K562 (cell line): Measurements from ENCODE around the gene SFMBT2. TPM values are rescaled to one million over a fixed set of nuclear protein-coding genes. Genes with fewer than 3 reads are reported as not detected.

Experiments
- ATAC-seq: fragments of 200-7000 bp; cut with Tn5 transposase; 3 replicates; pipeline ENCODE4 v1.9.1; 2020; ENCODE audit warnings: moderate library complexity
- BruUV-seq: library from RNA; stranded (reverse); fragments of 400-500 nt; replicated peaks from 2 replicates; lab custom pipeline; 2021; lab: Mats Ljungman, UMichigan
- CTCF ChIA-PET: fragments of 300-600 bp; formaldehyde crosslinking; extraction: SDS; loops from one replicate; lab custom pipeline; 2021; ENCODE audit warnings: low intra/inter-chr PET ratio; lab: Yijun Ruan, JAX
- POLR2A ChIA-PET: fragments of 300-600, 350-650 bp; sonication (Branson Sonifier 250); formaldehyde crosslinking; extraction: SDS; loops from one replicate; lab custom pipeline; 2021; ENCODE audit warnings: antibody characterized with exemption, inconsistent platforms; lab: Yijun Ruan, JAX
- DNase-seq, 4 experiments: peaks; one replicate each; pipeline versions ENCODE4 v3.0.0 to v3.0.0-alpha.2; 2011 to 2018; ENCODE audit warnings: low spot score in 3 of 4, mixed read lengths in 3 of 4; ENCODE audit errors: extremely low read depth in 1 of 4
- FAIRE-seq: peaks from 2 replicates; lab custom pipeline; 2011; peaks lifted over from hg19 to GRCh38; lab: Jason Lieb, UNC
- H2AFZ ChIP-seq: 2 replicates; pipeline ENCODE4 v1.6.0; 2011; ENCODE audit warnings: low read depth, low read length, control low read depth, inconsistent platforms
- H3K27ac ChIP-seq: fragments of 200-600 bp; 3 replicates; pipeline ENCODE4 v1.8.0; 2011; ENCODE audit warnings: low read depth, mild to moderate bottlenecking, control low read depth, inconsistent platforms, low read length, moderate library complexity, mixed read lengths; ENCODE audit errors: extremely low read depth
- H3K27me3 ChIP-seq, 2 experiments: fragments of 300-600 bp in 1 of 2; 2 replicates in 1 of 2; 3 replicates in 1 of 2; pipeline versions ENCODE4 v1.6.0 to v1.8.0; 2011; ENCODE audit warnings: inconsistent platforms in 2 of 2, low read length in 2 of 2, mild to moderate bottlenecking in 1 of 2, mixed read lengths in 1 of 2, moderate library complexity in 1 of 2; ENCODE audit not compliant: control insufficient read depth in 2 of 2, insufficient read depth in 2 of 2
- H3K36me3 ChIP-seq: fragments of 300-600 bp; 3 replicates; pipeline ENCODE4 v1.8.0; 2011; ENCODE audit warnings: mild to moderate bottlenecking, low read length, inconsistent platforms; ENCODE audit not compliant: control insufficient read depth, insufficient read depth
- H3K4me1 ChIP-seq, 2 experiments: fragments of 200-600 bp in 1 of 2; replicated peaks in 1 of 2; 2 replicates in 1 of 2; 3 replicates in 1 of 2; pipeline versions ENCODE4 v1.5.1 to v1.8.0; 2011; ENCODE audit warnings: inconsistent platforms in 2 of 2, low read length in 2 of 2, mild to moderate bottlenecking in 1 of 2, mixed read lengths in 1 of 2, moderate library complexity in 1 of 2; ENCODE audit not compliant: control insufficient read depth in 2 of 2, insufficient read depth in 2 of 2
- H3K4me2 ChIP-seq: 2 replicates; pipeline ENCODE4 v1.6.1; 2011; ENCODE audit warnings: low read length, control low read depth, inconsistent platforms, mixed read lengths; ENCODE audit not compliant: insufficient read depth
- H3K4me3 ChIP-seq: fragments of 200-600 bp; sonication (generic), shearing (Covaris generic); 2 replicates; pipeline ENCODE4 v1.5.1; 2016; ENCODE audit warnings: control low read depth, inconsistent platforms
- H3K79me2 ChIP-seq: fragments of 200-600 bp; 3 replicates; pipeline ENCODE4 v1.8.0; 2011; ENCODE audit warnings: low read length, inconsistent platforms; ENCODE audit not compliant: control insufficient read depth, insufficient read depth
- H3K9ac ChIP-seq, 2 experiments: 2 replicates each; pipeline versions ENCODE4 v1.6.0 to v1.6.1; 2011; ENCODE audit warnings: low read depth in 2 of 2, low read length in 2 of 2, control low read depth in 1 of 2, inconsistent platforms in 1 of 2, mild to moderate bottlenecking in 1 of 2, mixed read lengths in 1 of 2; ENCODE audit not compliant: insufficient read depth in 1 of 2
- H3K9me1 ChIP-seq: one replicate; pipeline ENCODE4 v1.6.0; 2011; ENCODE audit warnings: inconsistent platforms, mild to moderate bottlenecking, low read length, moderate library complexity; ENCODE audit not compliant: control insufficient read depth, insufficient read depth
- H3K9me3 ChIP-seq: replicated peaks from 2 replicates; pipeline ENCODE4 v1.5.1; 2011; ENCODE audit warnings: low read depth, low read length, inconsistent platforms; ENCODE audit not compliant: control insufficient read depth, insufficient read depth
- H4K20me1 ChIP-seq: replicated peaks from 2 replicates; pipeline ENCODE4 v1.6.1; 2011; ENCODE audit warnings: low read length, inconsistent platforms, mixed read lengths; ENCODE audit not compliant: control insufficient read depth, insufficient read depth
- BCOR ChIP-seq: fragments of 450-650 bp; IDR thresholded peaks from 2 replicates; pipeline ENCODE4 v1.6.1; 2016
- CHD2 ChIP-seq: IDR thresholded peaks from 2 replicates; pipeline ENCODE4 v1.6.1; 2011; ENCODE audit warnings: low read depth, low read length
- FOXM1 ChIP-seq, 2 experiments: fragments of 450-650 bp in 1 of 2; sonication (generic) in 1 of 2; formaldehyde crosslinking in 1 of 2; IDR thresholded peaks; 2 replicates each; pipeline versions ENCODE4 v1.6.1 to v1.9.0; 2017 to 2022; ENCODE audit warnings: low read depth in 2 of 2, mild to moderate bottlenecking in 2 of 2, missing genetic modification reagents in 1 of 2, moderate library complexity in 1 of 2
- JUN ChIP-seq, 2 experiments: sonication (generic) in 1 of 2; formaldehyde crosslinking in 1 of 2; IDR thresholded peaks; 2 replicates each; pipeline versions ENCODE4 v1.6.1 to v1.8.0; 2012 to 2022; ENCODE audit warnings: borderline replicate concordance in 2 of 2, mild to moderate bottlenecking in 2 of 2, improper control_type of control experiment in 1 of 2, low read depth in 1 of 2, low read length in 1 of 2, missing genetic modification reagents in 1 of 2
- MEIS2 ChIP-seq: fragments of 450-650 bp; IDR thresholded peaks from 2 replicates; pipeline ENCODE4 v1.6.1; 2014; ENCODE audit warnings: mild to moderate bottlenecking; ENCODE audit not compliant: partially characterized antibody
- SIN3A ChIP-seq, 2 experiments: fragments of 150-350 bp in 1 of 2; IDR thresholded peaks; 2 replicates each; pipeline ENCODE4 v1.6.1; 2011 to 2016; ENCODE audit warnings: borderline replicate concordance in 2 of 2, low read depth in 2 of 2, low read length in 2 of 2, mild to moderate bottlenecking in 2 of 2, moderate library complexity in 2 of 2; ENCODE audit not compliant: control insufficient read depth in 1 of 2
- TCF3 ChIP-seq: sonication (generic); formaldehyde crosslinking; IDR thresholded peaks from 2 replicates; pipeline ENCODE4 v1.4.0; 2020; ENCODE audit warnings: mild to moderate bottlenecking, missing genetic modification reagents
- ZBTB8A ChIP-seq: fragments of 450-650 bp; IDR thresholded peaks from 2 replicates; pipeline ENCODE4 v1.6.1; 2018; ENCODE audit warnings: mild to moderate bottlenecking, moderate library complexity; ENCODE audit not compliant: partially characterized antibody
- WGBS: fragments of 100-300 bp; shearing (Covaris generic); methylation state at CpG from one replicate; pipeline ENCODE4 v1.1.6; 2016; ENCODE audit warnings: low coverage, mixed read lengths; ENCODE audit not compliant: insufficient coverage; ENCODE audit errors: missing lambda C conversion rate; 5-methylcytosine and 5-hydroxymethylcytosine counted together
- in situ Hi-C: fragments of 300-500 bp; cut with MboI; formaldehyde crosslinking; loops from 4 replicates; pipeline ENCODE4 v1.15.0; 2018; ENCODE audit warnings: inconsistent platforms, mixed read lengths
- intact Hi-C: fragments of 100-400 bp; cut with micrococcal nuclease; formaldehyde crosslinking; loops from 2 replicates; pipeline ENCODE4 v1.14.2; 2022
- polyA plus RNA-seq, 8 experiments: library from polyadenylated mRNA; depleted of rRNA in 4 of 8; stranded (reverse) in 5 of 8; unstranded in 3 of 8; fragments of >200 nt; fragmentation: Nextera tagmentation in 2 of 8; fragmentation: Illumina TruSeq in 1 of 8; extraction: Ambion mirVana in 2 of 8; extraction: Trizol in 1 of 8; gene quantifications; 2 replicates each; pipeline versions ENCODE4 v1.2.1 to v1.2.3, GENCODE V29; 2011 to 2014; ENCODE audit warnings: inconsistent platforms in 1 of 8, missing spikeins in 1 of 8
- total RNA-seq, 7 experiments: library from RNA; depleted of rRNA in 6 of 7; stranded (reverse); fragments of >200 nt in 6 of 7; fragmentation: Illumina TruSeq in 2 of 7; extraction: Trizol in 2 of 7; gene quantifications; 2 replicates each; pipeline versions ENCODE4 v1.2.1 to v1.2.3, GENCODE V29; 2011 to 2021; ENCODE audit warnings: low replicate concordance in 1 of 7
- TF ChIP-seq, protein P1 (sequence below): sonication (generic); formaldehyde crosslinking; IDR thresholded peaks from 2 replicates; pipeline ENCODE4 v1.8.0; 2022; ENCODE audit warnings: mild to moderate bottlenecking, missing genetic modification reagents
- TF ChIP-seq, protein P2 (sequence below), 2 experiments: fragments of 450-650 bp in 1 of 2; IDR thresholded peaks; 2 replicates each; pipeline ENCODE4 v1.6.1; 2011 to 2017; ENCODE audit warnings: low read depth in 2 of 2, antibody characterized with exemption in 1 of 2, borderline replicate concordance in 1 of 2, low read length in 1 of 2, mild to moderate bottlenecking in 1 of 2, mixed read lengths in 1 of 2; ENCODE audit not compliant: control insufficient read depth in 1 of 2

The SFMBT2 gene
- total and polyA plus RNA-seq, 9 of the 15 experiments (the other 6 are each of a cell fraction or from before 2014, with no cell fraction given) = 1.2 to 13.6 (median 7.6) TPM

DNA sequence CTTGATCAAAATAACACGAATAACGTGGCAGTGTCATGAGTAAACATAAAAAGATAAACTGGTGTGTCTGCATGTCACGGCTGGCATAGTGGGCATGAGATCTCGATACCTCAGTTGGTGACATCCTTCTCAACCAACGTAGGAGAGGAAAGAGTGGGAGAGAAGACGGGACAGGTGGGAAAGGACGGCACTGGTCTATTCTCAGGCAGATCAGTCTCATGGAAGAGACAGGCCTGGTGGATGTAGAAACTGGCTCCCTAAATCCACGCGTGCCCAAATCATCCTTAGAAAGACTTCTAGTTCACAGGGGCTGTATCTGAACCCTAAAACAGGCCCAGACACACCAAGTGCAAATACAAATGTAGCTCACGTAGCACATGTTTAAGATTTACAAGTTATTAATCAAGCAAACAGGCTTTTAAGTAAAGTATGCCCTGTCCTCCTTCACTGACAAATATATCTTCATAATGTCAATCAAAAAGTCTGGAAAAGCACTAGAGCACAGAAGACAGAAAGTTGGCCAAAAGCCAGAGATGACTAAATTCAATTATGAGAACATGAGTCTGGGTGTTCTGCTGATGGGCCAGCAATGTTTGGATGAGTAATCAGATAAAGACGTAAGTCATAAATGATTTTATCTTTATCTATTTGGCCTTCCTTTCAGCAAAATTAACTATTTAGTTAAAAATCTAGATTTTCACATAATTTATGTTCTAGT lies 56.3 kb downstream of the SFMBT2 start (continued):
- 0 out of 2 replicates have a peak, but pooled peaks have one; percentile 25 for TF ChIP-seq JUN (IDR thresholded peaks at IDR 0.05; ENCODE audit: borderline replicate concordance, low read depth, low read length)
- no peak for TF ChIP-seq JUN (CRISPR knock-in tag; IDR thresholded peaks at IDR 0.05; ENCODE audit: borderline replicate concordance)
- peak; percentile 83 for TF ChIP-seq MEIS2
- no peak for TF ChIP-seq CHD2
- no peak for TF ChIP-seq TCF3 (CRISPR knock-in tag)

DNA sequence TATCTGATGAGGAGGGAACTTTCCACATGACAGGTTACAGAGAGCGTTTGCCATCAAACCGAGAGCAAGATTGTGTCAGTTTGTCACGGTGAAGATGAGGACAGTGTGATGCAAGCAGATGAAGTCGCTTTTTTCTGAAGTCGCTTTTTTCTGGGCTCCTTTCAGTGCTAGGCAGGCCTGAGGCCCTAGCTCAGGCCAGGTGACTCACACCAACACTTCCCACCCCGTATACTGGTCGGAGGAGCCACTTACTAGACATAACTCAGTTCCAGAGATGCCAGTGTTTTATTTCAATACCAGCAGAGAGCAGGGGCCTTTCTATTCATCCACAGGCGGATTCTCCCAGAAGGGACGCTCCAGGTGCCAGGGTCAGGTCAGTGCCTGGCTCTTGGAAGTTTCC lies 58.9 kb downstream of the SFMBT2 start:
- H3K27me3 ChIP-seq = no peaks in the 10 kb centered on the region
- POLR2A ChIA-PET = no interaction called here
- H3K4me3 ChIP-seq = no peak overlapping the region
- peaks cover 10% of the 10 kb centered on the region; the same call in 1 of the 3 replicates for H3K36me3 ChIP-seq
- no TSS peak for BruUV-seq
- H3K4me2 ChIP-seq = no peak overlapping the region
- CTCF ChIA-PET = no interaction called here
- ATAC-seq (no peak), FAIRE-seq (no peak), DNase-seq (no peak)
- no peaks in the 10 kb centered on the region for H3K9me1 ChIP-seq
- whole genome bisulfite sequencing = 81% methylated on average over 9 of the region's 9 CpGs
- no peak overlapping the region for H3K27ac ChIP-seq
- in situ Hi-C loops = no loop called here
- no peaks in the 10 kb centered on the region for H4K20me1 ChIP-seq
- peaks cover 16% of the 10 kb centered on the region for H3K79me2 ChIP-seq
- TF ChIP-seq, protein P1, sequence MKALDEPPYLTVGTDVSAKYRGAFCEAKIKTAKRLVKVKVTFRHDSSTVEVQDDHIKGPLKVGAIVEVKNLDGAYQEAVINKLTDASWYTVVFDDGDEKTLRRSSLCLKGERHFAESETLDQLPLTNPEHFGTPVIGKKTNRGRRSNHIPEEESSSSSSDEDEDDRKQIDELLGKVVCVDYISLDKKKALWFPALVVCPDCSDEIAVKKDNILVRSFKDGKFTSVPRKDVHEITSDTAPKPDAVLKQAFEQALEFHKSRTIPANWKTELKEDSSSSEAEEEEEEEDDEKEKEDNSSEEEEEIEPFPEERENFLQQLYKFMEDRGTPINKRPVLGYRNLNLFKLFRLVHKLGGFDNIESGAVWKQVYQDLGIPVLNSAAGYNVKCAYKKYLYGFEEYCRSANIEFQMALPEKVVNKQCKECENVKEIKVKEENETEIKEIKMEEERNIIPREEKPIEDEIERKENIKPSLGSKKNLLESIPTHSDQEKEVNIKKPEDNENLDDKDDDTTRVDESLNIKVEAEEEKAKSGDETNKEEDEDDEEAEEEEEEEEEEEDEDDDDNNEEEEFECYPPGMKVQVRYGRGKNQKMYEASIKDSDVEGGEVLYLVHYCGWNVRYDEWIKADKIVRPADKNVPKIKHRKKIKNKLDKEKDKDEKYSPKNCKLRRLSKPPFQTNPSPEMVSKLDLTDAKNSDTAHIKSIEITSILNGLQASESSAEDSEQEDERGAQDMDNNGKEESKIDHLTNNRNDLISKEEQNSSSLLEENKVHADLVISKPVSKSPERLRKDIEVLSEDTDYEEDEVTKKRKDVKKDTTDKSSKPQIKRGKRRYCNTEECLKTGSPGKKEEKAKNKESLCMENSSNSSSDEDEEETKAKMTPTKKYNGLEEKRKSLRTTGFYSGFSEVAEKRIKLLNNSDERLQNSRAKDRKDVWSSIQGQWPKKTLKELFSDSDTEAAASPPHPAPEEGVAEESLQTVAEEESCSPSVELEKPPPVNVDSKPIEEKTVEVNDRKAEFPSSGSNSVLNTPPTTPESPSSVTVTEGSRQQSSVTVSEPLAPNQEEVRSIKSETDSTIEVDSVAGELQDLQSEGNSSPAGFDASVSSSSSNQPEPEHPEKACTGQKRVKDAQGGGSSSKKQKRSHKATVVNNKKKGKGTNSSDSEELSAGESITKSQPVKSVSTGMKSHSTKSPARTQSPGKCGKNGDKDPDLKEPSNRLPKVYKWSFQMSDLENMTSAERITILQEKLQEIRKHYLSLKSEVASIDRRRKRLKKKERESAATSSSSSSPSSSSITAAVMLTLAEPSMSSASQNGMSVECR (CRISPR knock-in tag) = no peak
- no peak for TF ChIP-seq FOXM1 (IDR thresholded peaks at IDR 0.05; ENCODE audit: low read depth)
- TF ChIP-seq FOXM1 (CRISPR knock-in tag; IDR thresholded peaks at IDR 0.05; ENCODE audit: low read depth) = no peak
- TF ChIP-seq ZBTB8A = no peak
- TF ChIP-seq BCOR = no peak
- TF ChIP-seq SIN3A (IDR thresholded peaks at IDR 0.05; ENCODE audit: borderline replicate concordance in 2 of 2, control insufficient read depth in 1 of 2, low read depth in 2 of 2, low read length in 2 of 2) = no peak
- TF ChIP-seq, protein P2, sequence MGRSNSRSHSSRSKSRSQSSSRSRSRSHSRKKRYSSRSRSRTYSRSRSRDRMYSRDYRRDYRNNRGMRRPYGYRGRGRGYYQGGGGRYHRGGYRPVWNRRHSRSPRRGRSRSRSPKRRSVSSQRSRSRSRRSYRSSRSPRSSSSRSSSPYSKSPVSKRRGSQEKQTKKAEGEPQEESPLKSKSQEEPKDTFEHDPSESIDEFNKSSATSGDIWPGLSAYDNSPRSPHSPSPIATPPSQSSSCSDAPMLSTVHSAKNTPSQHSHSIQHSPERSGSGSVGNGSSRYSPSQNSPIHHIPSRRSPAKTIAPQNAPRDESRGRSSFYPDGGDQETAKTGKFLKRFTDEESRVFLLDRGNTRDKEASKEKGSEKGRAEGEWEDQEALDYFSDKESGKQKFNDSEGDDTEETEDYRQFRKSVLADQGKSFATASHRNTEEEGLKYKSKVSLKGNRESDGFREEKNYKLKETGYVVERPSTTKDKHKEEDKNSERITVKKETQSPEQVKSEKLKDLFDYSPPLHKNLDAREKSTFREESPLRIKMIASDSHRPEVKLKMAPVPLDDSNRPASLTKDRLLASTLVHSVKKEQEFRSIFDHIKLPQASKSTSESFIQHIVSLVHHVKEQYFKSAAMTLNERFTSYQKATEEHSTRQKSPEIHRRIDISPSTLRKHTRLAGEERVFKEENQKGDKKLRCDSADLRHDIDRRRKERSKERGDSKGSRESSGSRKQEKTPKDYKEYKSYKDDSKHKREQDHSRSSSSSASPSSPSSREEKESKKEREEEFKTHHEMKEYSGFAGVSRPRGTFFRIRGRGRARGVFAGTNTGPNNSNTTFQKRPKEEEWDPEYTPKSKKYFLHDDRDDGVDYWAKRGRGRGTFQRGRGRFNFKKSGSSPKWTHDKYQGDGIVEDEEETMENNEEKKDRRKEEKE (IDR thresholded peaks at IDR 0.05; ENCODE audit: borderline replicate concordance in 1 of 2, control insufficient read depth in 1 of 2, low read depth in 2 of 2, low read length in 1 of 2) = no peak
- H3K9ac ChIP-seq = no peak overlapping the region
- intact Hi-C loops = no loop called here
- H3K4me1 ChIP-seq = no peaks in the 10 kb centered on the region
- H3K9me3 ChIP-seq = no peaks in the 10 kb centered on the region
- H2AFZ ChIP-seq = no peak overlapping the region
